OCI-LY7 (cell line): Measurements from ENCODE around the gene RAP1A.

Source experiments
- CTCF ChIP-seq: fragments of 200-600 bp; sonication (generic); conservative IDR thresholded peaks from 2 replicates; pipeline ENCODE4 v1.5.1; 2014; ENCODE audit warnings: mild to moderate bottlenecking, antibody characterized with exemption, low read length, moderate library complexity, mixed read lengths
- EZH2phosphoT487 ChIP-seq: fragments of 200-600 bp; sonication (generic); IDR thresholded peaks from 2 replicates; pipeline ENCODE4 v1.6.1; 2018; ENCODE audit warnings: low read depth, borderline replicate concordance, mild to moderate bottlenecking, mixed run types, antibody characterized with exemption, low read length, moderate library complexity, mixed read lengths

- TF ChIP-seq CTCF: no peak
- TF ChIP-seq EZH2phosphoT487: no peak
Observed at GRCh38 chr1:111705841-111706240, 86.3 kb downstream of the RAP1A start.
